ENCODE data around the gene FMO2.

Gene FMO2

DNA sequence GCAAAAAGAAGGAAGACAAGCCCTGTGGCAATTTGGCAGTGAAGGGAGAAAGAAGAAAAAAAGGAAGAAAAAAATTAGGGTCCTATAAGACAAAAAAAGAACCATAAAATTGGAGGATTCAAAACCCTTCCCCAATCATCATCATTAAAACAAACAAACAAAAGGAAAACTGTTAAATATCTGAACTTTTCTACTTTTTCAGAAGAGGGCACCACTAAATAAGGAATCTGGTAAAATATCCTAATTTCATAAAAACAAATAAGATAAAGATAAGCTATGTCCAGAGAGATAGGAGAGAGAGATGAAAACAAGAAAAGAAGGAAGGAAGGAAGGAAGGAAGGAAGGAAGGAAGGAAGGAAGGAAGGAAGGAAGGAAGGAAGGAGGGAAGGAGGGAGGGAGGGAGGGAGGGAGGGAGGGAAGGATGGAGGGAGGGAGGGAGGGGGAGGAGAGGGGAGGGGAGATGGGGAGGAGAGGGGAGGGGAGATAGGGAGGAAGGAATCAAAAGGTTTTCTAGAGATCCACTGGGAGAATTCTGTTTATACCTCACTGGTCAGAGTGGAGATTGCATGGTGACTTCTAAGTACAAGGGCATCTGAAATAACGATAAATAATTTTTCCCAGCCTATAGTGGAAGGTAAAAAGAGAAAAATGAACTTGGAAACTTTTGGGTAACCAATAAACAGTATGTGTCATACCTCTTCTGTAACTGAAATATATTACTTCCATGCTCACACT is 10.4 kb upstream of the FMO2 start:
- DNase-seq (ENCODE audit: low read depth, low spot score): no peak

DNA sequence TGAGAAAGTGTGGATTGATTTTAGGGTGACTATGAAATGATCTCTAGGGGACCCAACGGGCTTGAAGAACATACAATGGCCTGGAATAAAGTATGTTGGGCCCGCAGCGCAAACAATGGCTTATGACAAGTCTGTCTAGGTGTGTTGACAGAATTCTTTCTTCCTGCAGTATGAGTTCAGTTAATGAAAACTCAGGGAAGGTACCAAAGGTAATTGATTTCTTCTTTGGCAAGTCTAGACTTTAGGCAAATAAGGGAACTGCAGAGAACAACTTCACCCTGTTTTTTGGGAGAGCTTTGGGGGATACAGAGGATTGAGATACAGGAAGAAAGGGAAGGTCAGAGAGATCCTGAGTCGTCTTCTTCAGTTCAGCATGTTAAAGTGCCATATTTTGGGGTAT is 7.8 kb upstream of the FMO2 start:
- no peak for DNase-seq (ENCODE audit: low read depth, low spot score)

DNA sequence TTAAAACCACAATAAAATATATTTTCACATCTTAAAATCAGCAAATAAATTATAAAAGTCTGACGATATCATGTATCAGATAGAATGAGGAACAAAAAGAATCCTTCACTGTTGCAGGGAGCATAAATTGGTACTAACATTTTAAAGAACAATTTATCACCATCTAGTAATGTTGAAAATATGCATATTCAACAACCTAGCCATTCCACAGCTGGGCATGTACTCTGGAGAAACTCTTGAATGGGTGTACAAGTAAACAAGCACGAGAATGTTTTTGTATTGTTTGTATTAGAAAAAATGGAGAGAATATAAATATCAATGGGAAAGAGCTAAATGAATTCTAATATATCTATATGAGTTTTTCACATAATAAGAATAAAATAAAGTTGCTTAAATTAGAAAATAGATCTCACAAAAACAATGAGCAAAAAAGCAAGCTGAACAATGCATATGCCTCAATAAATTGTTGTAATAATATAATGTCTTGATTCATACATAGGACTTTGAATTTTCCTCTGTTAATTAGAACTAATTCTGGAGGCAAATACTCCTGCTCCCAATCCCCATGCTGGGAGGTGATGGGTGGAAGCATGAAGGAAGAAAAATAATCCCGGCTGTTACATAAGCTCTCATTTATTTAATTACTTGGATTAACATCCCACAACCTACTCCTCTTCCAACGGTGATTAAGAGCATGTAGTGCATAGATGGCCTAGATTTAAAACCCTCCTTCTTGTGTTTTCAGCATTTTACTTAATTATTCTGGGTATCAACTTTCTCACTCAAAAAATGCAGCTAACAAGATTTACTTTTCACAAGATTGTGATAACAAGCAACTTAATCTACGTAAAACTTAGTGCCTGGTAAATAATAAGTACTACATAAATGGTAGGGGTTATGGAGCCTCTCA is 5.5 kb upstream of the FMO2 start:
- no peak for DNase-seq (ENCODE audit: low read depth, low spot score)

DNA sequence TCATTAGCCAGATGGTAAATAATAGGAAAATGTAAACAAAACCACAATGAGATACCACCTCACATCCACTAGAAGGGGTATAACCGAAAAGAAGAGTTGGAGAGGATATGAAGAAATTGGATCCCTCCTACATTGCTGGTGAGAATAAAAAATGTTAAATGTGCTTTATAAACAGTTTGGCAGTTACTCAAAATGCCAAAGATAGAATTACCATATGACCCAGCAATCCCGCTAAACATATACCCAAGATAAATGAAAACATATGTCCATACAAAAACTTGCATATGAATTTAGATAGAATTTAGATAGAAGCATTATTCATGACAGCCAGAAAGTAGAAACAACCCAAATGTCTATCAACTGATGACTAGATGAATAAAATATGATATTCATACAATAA is 4.4 kb upstream of the FMO2 start:
- DNase-seq (ENCODE audit: low read depth, low spot score): no peak

DNA sequence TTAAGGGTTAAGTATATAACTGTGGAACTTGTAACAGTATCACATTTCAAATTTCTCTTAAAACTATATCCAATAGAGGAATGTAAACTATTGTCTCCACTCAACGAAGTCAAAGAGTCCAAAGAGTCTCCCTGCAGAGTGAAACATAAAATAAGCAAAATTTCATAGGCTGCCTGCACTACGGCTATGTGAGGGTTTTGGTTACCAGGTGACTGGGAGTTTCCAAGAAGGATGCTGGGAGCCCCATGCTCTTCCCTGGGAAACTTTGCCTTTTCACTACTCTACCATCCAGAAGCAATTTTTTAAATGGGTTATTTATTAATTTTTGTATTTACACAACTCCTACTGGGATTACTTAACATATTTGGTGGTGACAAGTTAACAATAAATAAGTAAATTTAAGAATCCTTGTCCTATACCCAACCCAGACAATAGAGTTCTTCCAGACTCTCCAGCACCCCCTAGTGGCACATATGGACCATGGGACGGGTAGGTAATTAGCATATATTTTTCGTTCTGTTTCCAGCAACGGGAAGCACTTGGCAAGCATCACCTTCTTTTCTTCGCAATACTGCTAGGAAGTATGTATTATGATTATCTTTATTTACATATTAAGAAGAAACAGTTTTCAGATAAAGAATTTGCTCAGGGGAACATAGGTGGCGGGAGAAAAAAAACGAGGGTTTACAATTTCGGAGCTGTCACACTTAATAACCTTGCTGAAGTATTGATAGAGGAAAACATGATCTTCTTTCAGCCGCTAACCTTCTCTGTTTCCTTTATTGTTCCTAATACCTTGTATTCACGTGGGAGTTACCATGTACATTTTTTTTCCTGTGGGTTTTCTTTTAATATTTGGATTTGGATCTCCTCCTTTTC is 3.5 kb downstream of the FMO2 start:
- no peak for DNase-seq (ENCODE audit: low read depth, low spot score)

DNA sequence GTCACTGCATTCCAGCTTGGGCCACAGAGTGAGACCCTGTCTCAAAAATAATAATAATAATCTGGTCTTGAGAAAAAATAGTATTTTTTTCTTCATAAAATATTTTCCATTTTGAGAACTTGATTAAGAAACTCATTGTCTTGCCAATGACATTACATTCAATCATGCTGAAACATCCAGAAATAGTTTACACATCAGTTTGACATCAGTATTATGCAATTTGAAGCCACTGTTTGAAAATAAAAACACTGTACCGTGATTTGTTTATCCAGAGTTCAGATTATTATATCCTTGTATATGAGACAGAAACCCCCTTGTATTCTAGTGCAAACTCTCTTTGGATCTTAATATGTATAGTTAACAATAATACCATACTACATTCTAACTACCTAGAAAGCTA is 6.9 kb downstream of the FMO2 start:
- no peak for DNase-seq (ENCODE audit: low read depth, low spot score)

DNA sequence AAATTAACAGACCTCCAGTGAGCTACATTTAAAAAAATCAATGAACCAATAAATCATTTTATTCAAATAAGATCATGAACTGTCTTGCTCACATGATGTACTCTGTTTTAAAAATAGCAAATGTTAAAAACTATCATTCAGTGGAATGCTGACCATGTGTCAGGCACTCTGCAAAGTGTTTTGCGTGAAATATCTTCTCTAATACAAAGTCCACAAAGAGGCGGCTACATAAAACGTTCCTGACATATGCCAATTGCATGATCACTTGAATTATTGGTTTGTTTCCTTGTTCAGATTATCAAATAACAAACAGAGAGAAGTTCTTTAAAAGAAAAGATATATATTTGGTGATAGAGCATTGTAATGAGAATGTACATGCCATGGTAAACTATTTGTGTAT is 10.7 kb downstream of the FMO2 start:
- DNase-seq (ENCODE audit: low read depth, low spot score): no peak

DNA sequence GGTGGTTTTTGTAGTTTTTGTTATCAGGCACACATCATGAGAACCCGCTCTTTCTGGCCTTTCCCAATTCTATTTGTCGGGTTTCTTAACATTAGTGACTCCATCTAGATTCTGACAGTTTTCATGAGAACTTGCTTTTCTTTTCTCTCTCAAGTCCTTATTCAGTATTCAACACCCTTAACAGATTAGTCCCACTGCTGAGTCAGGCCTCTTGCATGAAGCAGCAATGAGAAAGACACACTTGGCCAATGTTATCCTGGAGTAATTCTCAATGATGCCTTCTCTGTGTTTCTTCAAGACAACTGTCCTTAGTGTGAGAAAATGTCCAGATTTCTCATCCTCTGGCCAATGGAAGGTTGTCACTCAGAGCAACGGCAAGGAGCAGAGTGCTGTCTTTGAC is 11.3 kb downstream of the FMO2 start:
- DNase-seq (ENCODE audit: low read depth, low spot score): no peak

DNA sequence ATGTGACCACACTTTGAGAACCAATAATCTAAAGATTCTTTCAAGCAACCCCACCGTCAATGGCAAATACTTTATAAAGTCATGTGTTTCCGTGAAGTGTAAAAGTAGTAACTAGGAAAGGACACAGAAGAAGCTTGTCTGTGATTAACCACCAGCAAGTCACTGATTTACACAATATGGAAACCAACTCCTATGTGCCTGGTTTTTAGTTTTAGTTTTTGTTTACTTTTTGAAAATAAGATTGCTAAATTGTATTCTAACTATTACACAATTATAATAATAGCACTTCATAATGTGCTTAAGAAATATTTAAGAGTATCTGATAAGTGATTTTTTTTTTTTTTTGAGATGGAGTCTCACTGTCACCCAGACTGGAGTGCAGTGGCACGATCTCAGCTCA is 13.0 kb downstream of the FMO2 start:
- no peak for DNase-seq (ENCODE audit: low read depth, low spot score)

DNA sequence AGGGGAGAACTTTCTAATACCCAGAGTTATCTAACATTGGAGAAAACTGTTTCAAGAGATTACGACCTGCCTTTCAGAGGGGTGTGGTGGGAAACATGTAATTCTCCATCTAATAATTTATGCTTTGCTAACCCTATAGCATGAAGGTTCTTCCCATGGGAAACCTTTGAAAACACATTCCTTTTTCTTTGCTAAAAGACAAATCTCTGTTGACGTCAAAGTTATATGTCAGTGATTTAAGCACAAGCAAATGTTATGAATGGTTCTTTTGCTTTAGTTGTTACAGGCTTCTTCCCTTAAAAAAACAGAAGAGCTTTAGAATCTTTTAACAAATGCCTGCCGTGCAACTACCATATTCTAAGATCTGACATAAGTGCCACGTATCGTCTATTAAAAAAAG is 19.2 kb downstream of the FMO2 start:
- no peak for DNase-seq (ENCODE audit: low read depth, low spot score)

DNA sequence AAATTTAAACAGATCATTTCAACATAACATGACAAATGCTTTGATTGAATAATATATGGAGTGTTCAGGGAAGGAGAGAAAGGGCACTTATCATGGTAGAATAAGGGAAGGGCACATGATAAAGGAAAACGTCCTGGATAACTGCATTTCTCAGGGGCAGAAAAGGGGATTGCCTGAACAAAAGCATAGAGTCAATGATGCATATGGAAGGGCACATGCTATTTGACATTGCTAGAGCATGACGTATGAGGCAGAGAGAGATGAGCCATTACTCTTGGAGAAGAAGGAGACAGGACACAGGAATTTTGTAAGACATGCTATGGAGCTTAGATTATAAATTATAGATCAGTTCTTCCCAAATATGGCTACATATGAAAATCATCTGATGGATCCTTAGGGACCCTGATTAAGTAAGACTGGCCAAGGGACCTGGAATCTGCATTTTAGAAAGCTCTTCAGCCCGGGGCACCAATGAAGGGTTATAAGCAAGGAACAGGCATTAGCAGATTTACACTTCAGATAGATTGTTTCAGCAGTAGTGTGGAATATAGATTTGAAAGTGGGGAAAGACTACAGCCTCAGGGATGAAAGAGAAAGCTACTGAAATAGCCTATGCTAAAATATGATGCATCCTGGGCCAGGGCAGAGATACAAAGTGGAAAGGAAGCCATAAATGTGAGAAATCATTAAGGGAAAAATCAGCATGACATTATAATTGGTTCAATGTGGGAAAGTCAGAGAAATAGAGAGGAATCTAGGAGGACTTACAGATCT is 21.3 kb downstream of the FMO2 start:
- no peak for DNase-seq (ENCODE audit: low read depth, low spot score)

DNA sequence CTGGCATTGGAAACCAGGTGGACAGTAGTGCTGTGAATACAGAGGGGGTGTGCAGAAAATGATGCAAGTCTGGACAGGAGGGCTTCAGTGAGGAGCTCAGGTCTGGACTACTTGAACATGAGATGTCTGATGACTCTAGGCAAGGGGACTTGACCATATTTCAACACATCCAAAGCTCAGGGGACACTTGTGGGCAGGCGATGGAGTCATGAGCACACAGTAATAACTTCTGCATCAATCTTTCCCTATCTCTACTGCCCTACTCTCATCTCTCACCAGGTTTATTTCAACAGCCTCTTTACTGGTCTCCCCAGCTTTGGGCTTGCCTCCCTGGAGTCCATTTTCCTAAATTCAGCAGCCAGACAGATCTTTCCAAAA is 21.9 kb downstream of the FMO2 start:
- DNase-seq (ENCODE audit: low read depth, low spot score): no peak

DNA sequence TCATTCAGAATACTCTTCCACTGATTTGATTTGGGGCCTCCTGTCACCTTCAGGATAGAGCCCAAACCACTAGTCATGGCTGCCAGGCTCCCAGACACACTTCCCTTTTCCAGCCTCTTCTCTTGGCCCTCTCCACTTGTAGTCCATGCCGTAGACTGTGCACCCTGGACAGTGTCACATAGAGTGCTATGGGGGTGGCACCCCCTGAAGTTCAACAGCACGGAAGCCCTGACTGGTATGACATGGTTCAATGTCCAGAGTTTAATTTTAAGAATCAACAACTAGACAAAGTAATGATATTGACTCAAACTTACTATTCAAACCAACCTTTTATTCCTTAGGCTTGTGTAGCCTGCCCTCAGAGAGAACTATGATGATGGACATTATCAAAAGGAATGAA is 22.3 kb downstream of the FMO2 start:
- DNase-seq (ENCODE audit: low read depth, low spot score): no peak

DNA sequence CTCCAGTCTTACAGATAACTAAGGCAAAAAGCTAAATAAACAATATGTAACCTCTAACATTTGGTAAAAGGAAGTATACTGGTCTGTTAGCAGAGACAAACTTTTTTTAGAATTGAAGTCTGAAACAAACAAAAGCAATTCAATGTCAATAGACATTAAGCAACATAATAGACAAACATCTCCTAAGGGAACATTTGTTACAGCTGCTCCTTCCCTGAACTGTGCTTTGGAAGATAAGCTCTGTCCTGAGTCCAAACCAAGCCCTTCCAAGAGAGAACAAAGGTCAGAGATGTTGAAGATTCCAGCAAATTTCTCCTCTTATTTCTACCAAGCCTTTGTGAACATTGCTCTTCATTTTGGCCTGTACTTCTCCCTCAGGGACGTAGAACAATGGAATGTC is 25.3 kb downstream of the FMO2 start:
- DNase-seq (ENCODE audit: low read depth, low spot score): no peak

DNA sequence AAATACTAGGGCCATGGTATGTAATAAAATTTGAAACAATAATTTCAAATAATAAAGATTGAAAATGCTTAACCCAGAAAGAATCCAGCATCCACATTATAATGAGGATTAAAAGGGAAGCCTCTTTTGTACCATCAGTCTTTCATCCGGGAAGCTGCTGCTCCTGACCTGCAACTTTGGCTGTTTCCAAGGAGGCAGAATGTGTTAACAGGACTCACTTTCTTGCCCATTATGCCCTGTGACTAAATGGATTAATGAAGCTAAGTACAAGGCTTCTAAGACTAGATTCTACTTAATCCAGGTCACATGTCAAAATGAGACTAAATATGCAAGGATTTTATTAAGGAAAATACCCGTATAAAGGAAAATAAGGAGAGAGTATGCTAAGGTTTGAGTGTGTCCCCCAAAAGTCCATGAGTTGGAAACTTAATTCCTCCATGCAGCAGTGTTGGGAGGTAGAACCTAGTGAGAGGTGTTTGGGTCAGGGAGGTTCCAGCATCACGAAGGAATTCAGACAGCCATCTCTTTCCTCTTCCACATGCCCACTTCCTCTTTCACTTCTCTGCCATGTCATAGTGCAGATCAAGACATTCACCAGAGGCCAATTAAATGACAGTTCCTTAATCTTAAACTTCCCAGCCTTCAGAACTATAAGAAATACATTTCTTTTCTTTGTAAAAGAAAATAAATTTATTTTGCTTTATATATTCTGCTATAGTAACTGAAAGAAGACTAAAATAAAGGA is 27.7 kb downstream of the FMO2 start:
- no peak for DNase-seq (ENCODE audit: low read depth, low spot score)

DNA sequence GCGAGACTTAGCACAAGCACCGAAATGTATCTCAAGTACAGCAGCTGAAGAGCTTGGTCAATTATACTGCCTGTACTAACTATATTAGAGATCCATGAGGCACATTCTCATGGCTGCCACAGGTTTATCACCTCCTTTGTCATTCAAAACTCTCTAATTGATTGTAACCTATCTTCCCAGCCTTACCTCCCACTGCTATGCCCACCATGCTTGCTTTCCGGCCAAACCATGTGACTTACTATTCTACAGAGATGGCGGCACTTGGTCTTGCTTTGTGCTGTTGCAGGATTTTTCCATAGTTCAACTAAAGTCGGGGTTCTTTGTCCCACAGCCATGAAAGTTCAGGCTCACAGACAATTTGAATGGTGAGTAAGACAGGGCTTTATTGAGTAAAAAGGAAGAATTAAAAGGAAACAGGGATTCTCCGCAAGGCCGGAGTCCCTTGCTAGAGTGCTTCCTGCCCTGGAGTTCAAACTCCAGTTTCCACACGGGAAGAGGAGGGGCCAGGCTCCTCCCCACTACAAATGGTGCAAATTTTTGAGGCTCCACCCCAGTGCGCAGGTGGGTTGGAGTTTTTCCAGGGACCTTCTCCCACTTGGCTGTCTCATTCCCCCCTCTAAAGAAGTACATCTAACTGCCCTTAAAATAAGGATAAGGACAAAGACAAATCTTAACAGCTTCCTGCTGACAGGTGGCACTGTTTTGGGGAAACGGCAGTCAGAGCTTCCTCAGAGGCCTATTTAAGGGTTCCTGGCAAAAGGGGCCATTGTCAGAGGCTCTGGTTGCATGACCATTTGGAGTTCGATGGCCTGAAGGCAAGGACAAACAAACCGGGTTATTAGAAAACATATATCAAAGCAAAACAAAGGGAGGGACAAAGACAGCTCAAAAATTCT is 28.7 kb downstream of the FMO2 start:
- no peak for DNase-seq (ENCODE audit: low read depth, low spot score)

DNA sequence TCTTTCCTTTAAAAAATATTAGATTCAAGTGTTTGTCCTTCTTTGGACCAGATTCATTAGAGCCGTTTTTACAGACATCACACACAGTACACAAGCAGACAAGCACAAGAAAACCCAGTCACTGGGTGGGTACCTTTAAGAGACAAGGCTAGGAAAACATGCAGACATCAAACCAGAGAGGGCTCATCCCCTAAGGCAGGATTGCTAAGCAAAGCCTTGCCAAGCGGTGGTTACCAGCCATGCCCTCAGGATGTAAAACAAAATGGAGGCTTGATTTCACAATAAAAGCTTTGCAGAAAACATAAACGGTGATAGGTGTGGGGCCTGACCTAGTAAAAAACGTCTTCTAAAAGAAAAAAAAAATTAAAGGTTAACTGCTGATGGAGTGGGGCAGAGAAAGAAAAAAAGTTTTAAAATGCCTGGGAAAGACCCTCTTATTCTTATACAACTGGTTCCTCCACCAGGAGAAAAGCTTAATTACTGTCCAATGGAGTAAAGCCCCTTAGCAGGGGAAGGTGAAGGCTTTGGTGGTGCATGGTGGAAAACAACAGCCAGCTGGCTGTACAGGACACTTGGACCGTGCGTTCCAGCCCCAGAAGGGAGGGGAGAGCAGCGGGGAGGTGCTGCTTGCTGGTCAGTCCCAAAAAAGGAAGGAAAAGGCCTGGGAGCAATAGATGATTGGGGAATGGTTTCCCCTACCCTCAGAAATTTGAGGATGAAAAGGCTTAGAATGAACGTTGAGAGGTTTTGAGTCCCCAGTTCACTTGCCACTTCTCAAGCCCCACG is 32.8 kb downstream of the FMO2 start:
- DNase-seq (ENCODE audit: low read depth, low spot score): no peak

DNA sequence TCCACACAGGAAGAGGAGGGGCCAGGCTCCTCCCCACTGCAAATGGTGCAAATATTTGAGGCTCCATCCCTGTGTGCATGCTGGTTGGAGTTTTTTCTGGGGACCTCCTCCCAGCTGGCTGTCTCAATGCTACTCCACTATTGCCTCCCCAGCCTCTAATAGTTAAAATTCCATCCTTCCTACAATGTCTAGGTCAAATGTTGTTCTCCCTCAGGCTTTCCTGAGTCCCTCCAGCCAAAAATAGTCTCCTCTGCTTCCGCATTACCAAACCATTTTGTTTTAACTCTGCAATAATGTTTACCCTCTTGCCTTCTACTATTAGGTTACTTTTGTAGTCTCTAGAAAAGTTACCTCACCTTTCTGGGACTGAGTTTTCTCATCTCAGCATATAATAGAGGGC is 33.6 kb downstream of the FMO2 start:
- DNase-seq (ENCODE audit: low read depth, low spot score): no peak
